HepG2 (cell line): ENCODE data around the gene TMEM97. TPM values are rescaled to one million over a fixed set of nuclear protein-coding genes. Genes with fewer than 3 reads are reported as not detected.

Experiments used
- ARNT2 ChIP-seq: sonication (generic); formaldehyde crosslinking; IDR thresholded peaks from 2 replicates; pipeline ENCODE4 v1.8.0; 2022; ENCODE audit warnings: mild to moderate bottlenecking, low read depth, missing genetic modification reagents, moderate library complexity
- ATF1 ChIP-seq: IDR thresholded peaks from 2 replicates; pipeline ENCODE4 v1.6.1; 2016; ENCODE audit warnings: mild to moderate bottlenecking, control low read depth
- ATF7-NPFF ChIP-seq: sonication (generic); formaldehyde crosslinking; IDR thresholded peaks from 2 replicates; pipeline ENCODE4 v1.8.1; 2023; ENCODE audit warnings: mild to moderate bottlenecking, low read depth, missing genetic modification reagents, moderate library complexity
- FUBP1 ChIP-seq: sonication (generic); formaldehyde crosslinking; IDR thresholded peaks from 2 replicates; pipeline ENCODE4 v1.5.1; 2020; ENCODE audit warnings: missing genetic modification reagents, mild to moderate bottlenecking, borderline replicate concordance
- HES4 ChIP-seq: sonication (generic); formaldehyde crosslinking; IDR thresholded peaks from 2 replicates; pipeline ENCODE4 v1.9.0; 2021; ENCODE audit warnings: mild to moderate bottlenecking, missing genetic modification reagents, borderline replicate concordance
- IKZF4 ChIP-seq: sonication (generic); formaldehyde crosslinking; IDR thresholded peaks from 2 replicates; pipeline ENCODE4 v1.5.1; 2020; ENCODE audit warnings: borderline replicate concordance, mild to moderate bottlenecking, low read depth, missing genetic modification reagents; ENCODE audit errors: not compliant biosample characterization
- ISX ChIP-seq: sonication (generic); formaldehyde crosslinking; conservative IDR thresholded peaks from 2 replicates; pipeline ENCODE4 v1.5.0; 2020; ENCODE audit warnings: missing genetic modification reagents
- NFIC ChIP-seq: IDR thresholded peaks from 2 replicates; pipeline ENCODE4 v1.6.1; 2012; ENCODE audit warnings: mild to moderate bottlenecking, low read length, inconsistent platforms
- RXRB ChIP-seq: IDR thresholded peaks from 2 replicates; pipeline ENCODE4 v1.6.1; 2016; ENCODE audit warnings: borderline replicate concordance, missing genetic modification reagents, missing compliant biosample characterization
- SP140L ChIP-seq: sonication (generic); formaldehyde crosslinking; IDR thresholded peaks from 2 replicates; pipeline ENCODE4 v1.4.0; 2020; ENCODE audit warnings: missing genetic modification reagents, borderline replicate concordance
- SRSF1 ChIP-seq: fragments of 200-400 bp; formaldehyde crosslinking; optimal IDR thresholded peaks from 2 replicates; pipeline ENCODE3; 2017; ENCODE audit warnings: mild to moderate bottlenecking, low read depth, low read length, moderate library complexity
- THYN1 ChIP-seq: sonication (generic); formaldehyde crosslinking; IDR thresholded peaks from 2 replicates; pipeline ENCODE4 v1.8.1; 2023; ENCODE audit warnings: low read depth, mild to moderate bottlenecking, moderate library complexity, missing genetic modification reagents, borderline replicate concordance
- U2AF1 ChIP-seq: fragments of 200-400 bp; formaldehyde crosslinking; optimal IDR thresholded peaks from 2 replicates; pipeline ENCODE3; 2017; ENCODE audit warnings: mild to moderate bottlenecking, low read depth, low read length
- ZIK1 ChIP-seq: sonication (generic); formaldehyde crosslinking; IDR thresholded peaks from 2 replicates; pipeline ENCODE4 v1.5.0; 2020; ENCODE audit warnings: mild to moderate bottlenecking, low read depth, missing genetic modification reagents, borderline replicate concordance
- ZKSCAN8 ChIP-seq: IDR thresholded peaks from 2 replicates; pipeline ENCODE4 v1.6.1; 2016; ENCODE audit warnings: borderline replicate concordance, missing genetic modification reagents, missing compliant biosample characterization
- ZNF780A ChIP-seq: sonication (generic); formaldehyde crosslinking; IDR thresholded peaks from 2 replicates; pipeline ENCODE4 v1.8.0; 2022; ENCODE audit warnings: mild to moderate bottlenecking, missing genetic modification reagents, moderate library complexity
- ZNF83 ChIP-seq: sonication (generic); formaldehyde crosslinking; IDR thresholded peaks from 2 replicates; pipeline ENCODE4 v1.4.0; 2020; ENCODE audit warnings: missing genetic modification reagents, mild to moderate bottlenecking, borderline replicate concordance
- ZSCAN21 ChIP-seq: sonication (generic); formaldehyde crosslinking; IDR thresholded peaks from 2 replicates; pipeline ENCODE4 v1.8.0; 2022; ENCODE audit warnings: mild to moderate bottlenecking, missing genetic modification reagents, moderate library complexity, borderline replicate concordance
- ZSCAN25 ChIP-seq: sonication (generic); formaldehyde crosslinking; IDR thresholded peaks from 2 replicates; pipeline ENCODE4 v1.8.0; 2022; ENCODE audit warnings: mild to moderate bottlenecking, missing genetic modification reagents
- polyA plus RNA-seq, 8 experiments: library from polyadenylated mRNA; depleted of rRNA in 3 of 8; stranded (reverse) in 7 of 8; unstranded in 1 of 8; fragments of >200 nt; fragmentation: Illumina TruSeq in 4 of 8; extraction: Trizol in 4 of 8; gene quantifications; 2 replicates each; pipeline versions ENCODE4 v1.2.1 to v1.2.3, GENCODE V29; 2011 to 2016; ENCODE audit warnings: low read depth in 4 of 8, missing spikeins in 1 of 8, mixed read lengths in 1 of 8; ENCODE audit not compliant: insufficient read depth in 1 of 8
- total RNA-seq, 5 experiments: library from RNA; depleted of rRNA; stranded (reverse); fragments of >200 nt; fragmentation: Illumina TruSeq; extraction: Trizol; gene quantifications; 2 replicates each; pipeline ENCODE4 v1.2.3, GENCODE V29; 2016; ENCODE audit warnings: low read depth in 1 of 5
- TF ChIP-seq, protein P1 (sequence below): sonication (generic); formaldehyde crosslinking; IDR thresholded peaks from 2 replicates; pipeline ENCODE4 v1.4.0; 2020; ENCODE audit warnings: missing genetic modification reagents
- TF ChIP-seq, protein P2 (sequence below): sonication (generic); formaldehyde crosslinking; IDR thresholded peaks from 2 replicates; pipeline ENCODE4 v1.8.0; 2022; ENCODE audit warnings: mild to moderate bottlenecking, missing genetic modification reagents, moderate library complexity
- TF ChIP-seq, protein P3 (sequence below): sonication (generic); formaldehyde crosslinking; IDR thresholded peaks from 2 replicates; pipeline ENCODE4 v1.4.0; 2020; ENCODE audit warnings: mild to moderate bottlenecking, low read depth, missing genetic modification reagents

The TMEM97 gene
- total and polyA plus RNA-seq, 2 of the 13 experiments (the other 11 are each of a cell fraction or from before 2014, with no cell fraction given) = 69.6 to 137 TPM

GRCh38 chr17:28370035-28370743 is 51.2 kb downstream of the TMEM97 start, which contains the start of gene VTN (continued):
- TF ChIP-seq ATF7-NPFF (CRISPR knock-in tag) (no peak), THYN1 (CRISPR knock-in tag) (no peak), ATF1 (CRISPR knock-in tag) (peak; percentile 64; the same call in 1 of the 2 replicates), U2AF1 (no peak), ZKSCAN8 (no peak; the same call in 1 of the 2 replicates), ARNT2 (0 out of 2 replicates have a peak, but pooled peaks have one; percentile 41), ZIK1 (CRISPR knock-in tag) (peak; percentile 50; the same call in 1 of the 2 replicates), IKZF4 (CRISPR knock-in tag) (no peak), RXRB (CRISPR knock-in tag) (peak; percentile 90), ZNF780A (CRISPR knock-in tag) (no peak), FUBP1 (CRISPR knock-in tag) (peak; percentile 87; the same call in 1 of the 2 replicates), NFIC (peak; percentile 83; the same call in 1 of the 2 replicates), SP140L (CRISPR knock-in tag) (0 out of 2 replicates have a peak, but pooled peaks have one; percentile 67), ZNF83 (CRISPR knock-in tag) (peak; percentile 29; the same call in 1 of the 2 replicates), ZSCAN25 (CRISPR knock-in tag) (peak; percentile 92), HES4 (CRISPR knock-in tag) (no peak), ISX (CRISPR knock-in tag) (no peak), SRSF1 (no peak), ZSCAN21 (CRISPR knock-in tag) (peak; percentile 75; the same call in 1 of the 2 replicates)
- TF ChIP-seq, protein P1, sequence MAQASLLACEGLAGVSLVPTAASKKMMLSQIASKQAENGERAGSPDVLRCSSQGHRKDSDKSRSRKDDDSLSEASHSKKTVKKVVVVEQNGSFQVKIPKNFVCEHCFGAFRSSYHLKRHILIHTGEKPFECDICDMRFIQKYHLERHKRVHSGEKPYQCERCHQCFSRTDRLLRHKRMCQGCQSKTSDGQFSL (CRISPR knock-in tag) = peak; percentile 29; the same call in 1 of the 2 replicates
- TF ChIP-seq, protein P2, sequence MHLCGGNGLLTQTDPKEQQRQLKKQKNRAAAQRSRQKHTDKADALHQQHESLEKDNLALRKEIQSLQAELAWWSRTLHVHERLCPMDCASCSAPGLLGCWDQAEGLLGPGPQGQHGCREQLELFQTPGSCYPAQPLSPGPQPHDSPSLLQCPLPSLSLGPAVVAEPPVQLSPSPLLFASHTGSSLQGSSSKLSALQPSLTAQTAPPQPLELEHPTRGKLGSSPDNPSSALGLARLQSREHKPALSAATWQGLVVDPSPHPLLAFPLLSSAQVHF = no peak
- TF ChIP-seq, protein P3, sequence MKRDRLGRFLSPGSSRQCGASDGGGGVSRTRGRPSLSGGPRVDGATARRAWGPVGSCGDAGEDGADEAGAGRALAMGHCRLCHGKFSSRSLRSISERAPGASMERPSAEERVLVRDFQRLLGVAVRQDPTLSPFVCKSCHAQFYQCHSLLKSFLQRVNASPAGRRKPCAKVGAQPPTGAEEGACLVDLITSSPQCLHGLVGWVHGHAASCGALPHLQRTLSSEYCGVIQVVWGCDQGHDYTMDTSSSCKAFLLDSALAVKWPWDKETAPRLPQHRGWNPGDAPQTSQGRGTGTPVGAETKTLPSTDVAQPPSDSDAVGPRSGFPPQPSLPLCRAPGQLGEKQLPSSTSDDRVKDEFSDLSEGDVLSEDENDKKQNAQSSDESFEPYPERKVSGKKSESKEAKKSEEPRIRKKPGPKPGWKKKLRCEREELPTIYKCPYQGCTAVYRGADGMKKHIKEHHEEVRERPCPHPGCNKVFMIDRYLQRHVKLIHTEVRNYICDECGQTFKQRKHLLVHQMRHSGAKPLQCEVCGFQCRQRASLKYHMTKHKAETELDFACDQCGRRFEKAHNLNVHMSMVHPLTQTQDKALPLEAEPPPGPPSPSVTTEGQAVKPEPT = no peak
